Raji (cell line): ENCODE data around the gene JADE2.

Experiments used
- POLR2A ChIP-seq: IDR thresholded peaks from 2 replicates; pipeline ENCODE4 v1.6.1; 2011; ENCODE audit warnings: low read depth, low read length, control low read depth; ENCODE audit not compliant: insufficient read depth

Gene JADE2

GRCh38 chr5:134606726-134607125 is 81.3 kb downstream of the JADE2 start:
- TF ChIP-seq POLR2A = no peak

GRCh38 chr5:134608555-134608954 is 83.1 kb downstream of the JADE2 start:
- TF ChIP-seq POLR2A = no peak

GRCh38 chr5:134609232-134609851 is 83.9 kb downstream of the JADE2 start:
- no peak for TF ChIP-seq POLR2A

GRCh38 chr5:134610725-134611124 is 85.3 kb downstream of the JADE2 start:
- TF ChIP-seq POLR2A = no peak

GRCh38 chr5:134611515-134611914 is 86.0 kb downstream of the JADE2 start:
- TF ChIP-seq POLR2A = no peak

GRCh38 chr5:134614450-134615085 is 89.1 kb downstream of the JADE2 start:
- no peak for TF ChIP-seq POLR2A

GRCh38 chr5:134620634-134621033 is 95.2 kb downstream of the JADE2 start:
- TF ChIP-seq POLR2A = no peak

GRCh38 chr5:134625559-134625958 is 100.1 kb downstream of the JADE2 start:
- TF ChIP-seq POLR2A = no peak

GRCh38 chr5:134626369-134627014 is 101.0 kb downstream of the JADE2 start:
- no peak for TF ChIP-seq POLR2A
